Loucy (cell line): ENCODE measurements around the gene SSNA1.

Experiments
- H2AFZ ChIP-seq: fragments of 200-600 bp; sonication (generic); 2 replicates; pipeline ENCODE4 v1.6.0; 2016; ENCODE audit warnings: antibody characterized with exemption, mild to moderate bottlenecking, low read length, moderate library complexity
- H3F3A ChIP-seq: fragments of 200-600 bp; 2 replicates; pipeline ENCODE4 v1.6.0; 2016; ENCODE audit warnings: antibody characterized with exemption, low read depth, mild to moderate bottlenecking
- H3K27me3 ChIP-seq: fragments of 200-600 bp; sonication (generic); 2 replicates; pipeline ENCODE4 v1.6.1; 2014; ENCODE audit warnings: low read length, mild to moderate bottlenecking; ENCODE audit not compliant: insufficient read depth, poor library complexity, severe bottlenecking
- H3K36me3 ChIP-seq: fragments of 200-600 bp; sonication (generic); 2 replicates; pipeline ENCODE4 v1.6.1; 2016; ENCODE audit warnings: low read length; ENCODE audit not compliant: insufficient read depth
- H3K4me1 ChIP-seq: fragments of 200-600 bp; sonication (generic); 2 replicates; pipeline ENCODE4 v1.5.1; 2014; ENCODE audit warnings: low read length, mild to moderate bottlenecking; ENCODE audit not compliant: insufficient read depth, poor library complexity, severe bottlenecking
- H3K4me2 ChIP-seq: fragments of 200-600 bp; sonication (generic); 2 replicates; pipeline ENCODE4 v1.6.0; 2014; ENCODE audit warnings: antibody characterized with exemption, low read length, low read depth, mild to moderate bottlenecking; ENCODE audit not compliant: poor library complexity, severe bottlenecking
- H3K4me3 ChIP-seq: fragments of 200-600 bp; sonication (generic); 2 replicates; pipeline ENCODE4 v1.5.1; 2014; ENCODE audit warnings: low read length, mild to moderate bottlenecking, mixed read lengths; ENCODE audit not compliant: poor library complexity, severe bottlenecking
- H3K79me2 ChIP-seq: fragments of 200-600 bp; sonication (generic); 2 replicates; pipeline ENCODE4 v1.6.1; 2014; ENCODE audit warnings: low read length; ENCODE audit not compliant: insufficient read depth
- H3K9ac ChIP-seq: fragments of 200-600 bp; sonication (generic); 2 replicates; pipeline ENCODE4 v1.6.0; 2014; ENCODE audit warnings: mild to moderate bottlenecking, low read depth, low read length, moderate library complexity; ENCODE audit not compliant: poor library complexity, severe bottlenecking
- H3K9me2 ChIP-seq: fragments of 200-600 bp; sonication (generic); replicated peaks from 2 replicates; pipeline ENCODE4 v1.6.1; 2016; ENCODE audit warnings: low read depth, low read length, mixed read lengths
- H3K9me3 ChIP-seq: fragments of 200-600 bp; sonication (generic); 2 replicates; pipeline ENCODE4 v1.6.1; 2014; ENCODE audit warnings: mild to moderate bottlenecking, antibody characterized with exemption, low read length, low read depth; ENCODE audit not compliant: insufficient read depth
- H4K20me1 ChIP-seq: fragments of 200-600 bp; sonication (generic); 2 replicates; pipeline ENCODE4 v1.6.0; 2014; ENCODE audit warnings: antibody characterized with exemption, low read length, mild to moderate bottlenecking; ENCODE audit not compliant: insufficient read depth, poor library complexity, severe bottlenecking
- EZH2phosphoT487 ChIP-seq: fragments of 200-600 bp; IDR thresholded peaks from 2 replicates; pipeline ENCODE4 v1.6.1; 2018; ENCODE audit warnings: antibody characterized with exemption, mild to moderate bottlenecking, moderate library complexity, borderline replicate concordance
- TF ChIP-seq, protein P1 (sequence below): fragments of 200-600 bp; sonication (generic); conservative IDR thresholded peaks from 2 replicates; pipeline ENCODE4 v1.5.1; 2014; ENCODE audit warnings: mild to moderate bottlenecking, antibody characterized with exemption, low read length

SSNA1 gene

DNA sequence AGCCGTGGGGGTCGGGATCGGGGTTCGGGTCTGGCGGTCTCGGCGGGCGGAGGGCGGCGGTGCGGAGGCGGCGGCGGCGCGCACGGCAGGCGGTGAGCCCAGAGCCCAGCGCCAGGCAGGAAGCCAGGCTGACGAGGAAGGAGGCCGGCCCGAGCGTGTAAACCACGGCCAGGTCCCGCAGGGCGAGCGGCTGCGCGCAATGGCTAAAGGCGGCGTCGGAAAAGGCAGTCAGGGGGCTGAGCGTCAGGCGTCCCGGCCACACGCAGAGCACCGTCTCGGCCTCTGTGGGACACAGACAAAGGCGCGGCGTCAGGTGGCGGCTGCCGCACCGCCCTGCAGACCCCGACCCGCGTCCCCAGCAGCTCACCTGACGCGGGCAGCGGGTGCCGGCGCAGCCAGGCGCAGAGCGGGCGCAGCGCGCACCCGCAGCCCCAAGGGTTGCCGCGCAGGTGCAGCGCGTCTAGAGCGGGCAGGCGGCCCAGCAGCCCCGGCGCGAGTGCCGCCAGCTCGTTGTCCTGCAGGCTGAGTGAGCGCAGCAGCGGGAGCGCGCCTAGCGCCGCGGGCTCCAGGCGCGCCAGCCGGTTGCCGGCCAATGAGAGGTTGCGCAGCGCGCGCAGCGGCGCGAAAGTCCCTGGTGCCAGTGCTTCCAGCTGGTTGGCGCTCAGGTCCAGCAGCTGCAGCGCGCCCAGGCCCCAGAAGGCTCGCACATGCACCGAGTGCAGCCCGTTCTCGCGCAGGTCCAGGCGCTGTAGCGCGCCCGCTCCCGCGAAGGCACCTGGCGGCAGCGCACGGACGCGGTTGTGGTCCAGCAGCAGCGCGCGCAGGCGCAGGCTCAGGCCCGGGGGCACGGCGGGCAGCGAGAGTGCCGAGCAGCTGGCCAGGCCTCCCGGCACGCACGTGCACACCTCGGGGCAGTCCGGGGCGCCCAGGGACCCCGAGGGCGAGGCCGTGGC, 19.3 kb upstream of the SSNA1 start:
- no peaks in the 10 kb centered on the region for H3K9me2 ChIP-seq
- H3K4me3 ChIP-seq: peak overlapping the region; percentile 51
- peaks cover 8% of the 10 kb centered on the region for H3K4me1 ChIP-seq
- H2AFZ ChIP-seq: no peak overlapping the region
- H3K9me3 ChIP-seq: no peaks in the 10 kb centered on the region
- H3K79me2 ChIP-seq: no peaks in the 10 kb centered on the region
- H3K4me2 ChIP-seq: peak overlapping the region; percentile 71
- H3K27me3 ChIP-seq: peaks cover 20% of the 10 kb centered on the region
- TF ChIP-seq, protein P1, sequence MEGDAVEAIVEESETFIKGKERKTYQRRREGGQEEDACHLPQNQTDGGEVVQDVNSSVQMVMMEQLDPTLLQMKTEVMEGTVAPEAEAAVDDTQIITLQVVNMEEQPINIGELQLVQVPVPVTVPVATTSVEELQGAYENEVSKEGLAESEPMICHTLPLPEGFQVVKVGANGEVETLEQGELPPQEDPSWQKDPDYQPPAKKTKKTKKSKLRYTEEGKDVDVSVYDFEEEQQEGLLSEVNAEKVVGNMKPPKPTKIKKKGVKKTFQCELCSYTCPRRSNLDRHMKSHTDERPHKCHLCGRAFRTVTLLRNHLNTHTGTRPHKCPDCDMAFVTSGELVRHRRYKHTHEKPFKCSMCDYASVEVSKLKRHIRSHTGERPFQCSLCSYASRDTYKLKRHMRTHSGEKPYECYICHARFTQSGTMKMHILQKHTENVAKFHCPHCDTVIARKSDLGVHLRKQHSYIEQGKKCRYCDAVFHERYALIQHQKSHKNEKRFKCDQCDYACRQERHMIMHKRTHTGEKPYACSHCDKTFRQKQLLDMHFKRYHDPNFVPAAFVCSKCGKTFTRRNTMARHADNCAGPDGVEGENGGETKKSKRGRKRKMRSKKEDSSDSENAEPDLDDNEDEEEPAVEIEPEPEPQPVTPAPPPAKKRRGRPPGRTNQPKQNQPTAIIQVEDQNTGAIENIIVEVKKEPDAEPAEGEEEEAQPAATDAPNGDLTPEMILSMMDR: no peak
- TF ChIP-seq EZH2phosphoT487: no peak
- H3F3A ChIP-seq: no peaks in the 10 kb centered on the region
- H4K20me1 ChIP-seq: no peaks in the 10 kb centered on the region
- H3K9ac ChIP-seq: no peak overlapping the region
- H3K36me3 ChIP-seq: no peaks in the 10 kb centered on the region

DNA sequence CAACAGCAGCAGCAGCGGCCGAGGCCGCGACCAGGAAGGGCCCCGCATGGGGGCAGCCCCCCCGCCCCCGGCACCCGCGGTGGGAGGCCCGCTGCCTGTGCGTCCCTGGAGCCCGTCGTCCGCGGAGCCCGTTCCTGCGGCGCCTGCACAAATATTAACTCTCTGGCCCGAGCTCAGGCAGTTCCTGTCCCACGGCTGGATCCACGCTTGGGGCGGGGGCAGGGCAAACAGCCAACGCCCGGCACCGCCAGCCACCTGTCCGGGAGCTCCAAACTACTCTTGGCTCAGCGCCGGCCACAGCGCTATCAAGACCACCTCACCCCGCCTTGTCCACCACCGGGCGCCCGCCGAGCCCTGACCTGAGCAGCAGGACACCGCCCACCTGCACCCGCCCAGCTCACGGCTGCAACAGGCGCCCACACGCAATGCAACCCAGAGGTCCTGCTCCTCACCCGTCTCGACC, 18.5 kb upstream of the SSNA1 start, which contains the start of gene LRRC26:
Gene LRRC26, minus strand, starts transcription at position 156 of the 463 bp plus-strand sequence. Its CDS starts 108 bp downstream, at position 48.
- Histone ChIP-seq H3K36me3 (no peaks in the 10 kb centered on the region), H3K4me1 (peaks cover 8% of the 10 kb centered on the region), H3K4me3 (peak within 1 kb of the TSS; percentile 51)

DNA sequence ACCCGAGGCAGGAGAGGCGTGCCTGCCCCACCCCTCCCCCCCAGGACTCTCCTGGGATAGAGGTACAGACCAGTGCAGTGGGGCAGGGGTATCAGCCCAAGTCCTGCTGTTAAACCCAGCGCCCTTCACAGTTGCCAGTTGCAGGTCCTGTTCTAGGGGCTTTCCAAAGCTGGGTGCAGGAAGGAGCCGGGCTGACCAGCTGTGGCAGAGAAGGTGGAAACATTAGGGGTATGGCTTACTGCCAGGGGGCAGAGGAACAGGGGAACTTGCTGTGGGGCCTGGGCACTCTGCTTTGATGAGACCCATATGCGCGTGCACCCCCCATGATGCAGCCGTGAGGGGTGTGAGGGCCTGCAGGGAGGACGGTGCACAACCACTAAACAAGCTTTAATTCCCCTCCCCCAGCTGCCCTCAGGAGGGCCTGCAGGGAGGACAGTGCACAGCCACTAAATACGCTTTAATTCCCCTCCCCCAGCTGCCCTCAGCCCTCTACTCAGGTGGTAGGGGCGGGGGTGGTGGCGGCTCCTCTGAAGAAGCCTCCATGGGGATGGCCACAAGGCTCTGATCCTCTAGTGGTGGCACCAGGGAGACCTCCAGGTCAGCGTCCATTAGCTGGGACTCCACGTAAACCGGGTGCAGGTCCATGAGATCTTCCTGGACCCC, 17.9 kb upstream of the SSNA1 start:
- peaks cover 8% of the 10 kb centered on the region for H3K4me1 ChIP-seq
- H3K4me3 ChIP-seq: no peak overlapping the region
- no peaks in the 10 kb centered on the region for H3K9me3 ChIP-seq
- no peaks in the 10 kb centered on the region for H4K20me1 ChIP-seq
- no peak overlapping the region for H3K9ac ChIP-seq
- no peaks in the 10 kb centered on the region for H3K79me2 ChIP-seq
- H3K4me2 ChIP-seq: no peak overlapping the region
- H2AFZ ChIP-seq: no peak overlapping the region
- peaks cover 20% of the 10 kb centered on the region for H3K27me3 ChIP-seq
- TF ChIP-seq EZH2phosphoT487: no peak
- TF ChIP-seq, protein P1: no peak
- no peaks in the 10 kb centered on the region for H3F3A ChIP-seq
- H3K36me3 ChIP-seq: no peaks in the 10 kb centered on the region
- no peaks in the 10 kb centered on the region for H3K9me2 ChIP-seq

More for the DNA sequence above, 18.5 kb upstream of the SSNA1 start, which contains the start of gene LRRC26:
- H3K27me3 ChIP-seq: peaks cover 20% of the 10 kb centered on the region
- H3F3A ChIP-seq: no peaks in the 10 kb centered on the region
- TF ChIP-seq EZH2phosphoT487: no peak
- TF ChIP-seq, protein P1: no peak
- no peaks in the 10 kb centered on the region for H4K20me1 ChIP-seq
- peak within 1 kb of the TSS; percentile 71 for H3K4me2 ChIP-seq
- H3K79me2 ChIP-seq: no peaks in the 10 kb centered on the region
- no peak within 1 kb of the TSS for H3K9ac ChIP-seq
- no peaks in the 10 kb centered on the region for H3K9me3 ChIP-seq
- no peaks in the 10 kb centered on the region for H3K9me2 ChIP-seq
- no peak within 1 kb of the TSS for H2AFZ ChIP-seq
